ENCODE data around the gene NEK11.
A peak's percentile ranks its signal among the peaks of the same experiment; 100 is the strongest.
"Not testable (repeated sequence)": the region's sequence is repeated elsewhere in the genome, so short reads cannot be mapped to it uniquely, and the experiment has no call there.

Gene NEK11

DNA sequence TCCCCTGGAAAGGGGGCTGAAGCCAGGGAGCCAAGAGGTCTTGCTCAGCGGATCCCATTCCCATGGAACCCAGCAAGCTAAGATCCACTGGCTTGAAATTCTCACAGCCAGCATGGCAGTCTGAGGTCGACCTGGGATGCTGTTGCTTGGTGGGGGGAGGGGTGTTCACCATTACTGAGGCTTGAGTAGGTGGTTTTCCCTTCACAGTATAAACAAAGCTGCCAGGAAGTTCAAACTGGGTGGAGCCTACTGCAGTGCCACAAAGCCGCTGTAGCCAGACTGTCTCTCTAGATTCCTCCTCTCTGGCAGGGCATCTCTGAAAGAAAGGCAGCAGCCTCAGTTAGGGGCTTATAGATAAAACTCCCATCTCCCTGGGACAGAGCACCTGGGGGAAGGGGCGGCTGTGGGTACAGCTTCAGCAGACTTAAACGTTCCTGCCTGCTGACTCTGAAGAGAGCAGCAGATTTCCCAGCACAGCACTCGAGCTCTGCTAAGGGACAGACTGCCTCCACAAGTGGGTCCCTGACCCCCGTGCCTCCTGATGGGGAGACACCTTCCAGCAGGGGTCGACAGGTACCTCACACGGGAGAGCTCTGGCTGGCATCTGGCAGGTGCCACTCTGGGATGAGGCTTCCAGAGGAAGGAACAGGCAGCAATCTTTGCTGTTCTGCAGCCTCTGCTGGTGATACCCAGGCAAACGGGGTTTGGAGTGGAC, 15.8 kb downstream of the NEK11 start:
- not testable (repeated sequence) for DNase-seq

- DNase-seq, result no peak
Observed at GRCh38 chr3:131047582-131047981, 20.9 kb downstream of the NEK11 start.

DNA sequence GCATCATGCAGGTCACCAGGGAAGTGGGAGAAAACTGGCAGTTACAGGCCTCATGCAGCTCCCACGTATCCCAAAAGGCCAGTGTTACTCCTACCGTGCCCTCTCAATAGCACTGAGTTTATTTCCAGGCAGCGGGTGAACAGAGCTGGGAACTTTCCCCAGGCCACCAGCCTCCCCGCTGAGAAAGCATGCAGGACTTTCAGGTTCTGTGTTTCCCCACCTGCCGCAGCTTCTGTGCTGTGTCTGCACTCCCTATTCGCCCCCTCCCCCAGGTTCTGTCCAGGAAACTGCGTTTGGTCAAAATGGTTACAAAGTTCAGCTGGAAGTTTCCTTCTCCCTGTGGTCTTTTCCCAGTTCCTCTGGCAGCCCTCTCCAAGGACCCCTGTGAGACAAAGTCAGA, 21.4 kb downstream of the NEK11 start:
- DNase-seq, result no peak

DNA sequence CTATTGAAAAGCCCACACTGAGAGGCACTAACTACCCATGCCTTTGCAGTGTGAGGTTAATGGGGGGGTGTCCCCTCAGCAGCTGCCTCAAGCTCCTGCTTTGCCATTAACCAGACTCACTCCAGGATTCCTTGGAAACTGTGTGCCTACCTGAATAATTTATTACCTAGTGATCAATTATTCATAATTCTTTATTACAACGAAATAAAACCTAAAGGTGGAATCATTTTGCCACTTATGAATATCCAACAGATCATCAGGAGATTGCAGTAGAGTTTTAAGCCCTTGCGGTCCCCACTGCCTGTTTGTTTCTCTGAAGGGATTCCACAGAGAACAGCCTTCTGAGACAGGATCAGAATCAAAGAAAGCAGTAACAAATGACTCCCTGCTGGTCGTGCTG, 23.3 kb downstream of the NEK11 start:
- no peak for DNase-seq

DNA sequence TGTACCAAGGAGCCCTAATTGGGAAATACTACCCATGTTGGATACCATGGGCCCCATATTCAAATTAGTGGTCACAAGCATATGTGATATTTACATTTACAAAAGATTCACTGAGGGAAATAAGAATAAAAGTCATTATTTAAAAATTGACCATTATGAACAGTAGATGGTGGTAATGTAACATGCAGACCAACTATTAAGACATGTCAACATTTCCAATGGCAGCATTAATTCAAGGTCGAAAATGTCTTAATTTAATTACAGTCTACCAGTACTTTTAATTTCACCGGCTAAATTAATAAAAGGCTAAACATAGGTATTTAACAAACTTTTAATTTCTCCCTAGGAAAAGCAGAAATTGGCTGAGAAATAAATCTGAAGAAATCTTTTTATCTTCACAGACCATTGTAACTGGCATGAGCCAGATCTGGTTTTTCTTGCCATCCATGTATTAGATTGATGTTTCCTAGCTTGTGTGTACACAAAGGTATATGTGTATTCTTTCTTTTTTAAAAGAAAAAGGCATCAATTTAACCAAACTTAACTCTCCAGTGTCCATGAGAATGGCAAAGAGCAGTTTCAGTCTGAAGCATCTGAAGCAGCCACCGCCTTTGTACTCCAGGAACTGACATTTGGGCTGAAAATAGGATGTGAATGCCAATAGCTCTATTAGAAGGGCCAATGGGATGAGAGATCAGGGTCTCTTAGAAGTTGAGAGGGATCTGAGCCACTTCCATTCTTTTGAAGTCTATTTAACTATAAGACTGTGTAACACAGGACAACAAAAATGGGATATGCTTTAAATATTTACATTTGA, 26.6 kb downstream of the NEK11 start:
- DNase-seq, result peak; percentile 3

DNA sequence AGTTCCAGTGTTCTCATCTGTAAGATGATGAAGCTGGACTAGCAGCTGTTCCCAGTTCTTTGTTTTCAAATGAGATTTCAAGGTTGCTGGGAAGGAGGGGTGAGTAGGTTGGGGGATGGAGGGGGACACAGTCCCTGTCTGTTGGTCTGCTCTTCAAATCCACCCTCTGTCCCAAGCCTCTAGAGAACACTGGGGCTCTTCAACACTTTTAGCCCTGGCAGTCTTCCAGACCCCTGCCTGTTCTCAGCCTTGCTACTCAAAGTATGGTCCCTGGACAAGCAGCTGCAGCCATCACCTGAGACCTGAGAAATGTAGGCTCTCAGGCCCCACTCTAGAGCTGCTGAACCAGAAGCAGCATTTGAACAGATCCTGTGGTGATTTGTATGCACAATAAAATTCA, 41.3 kb downstream of the NEK11 start:
- no peak for DNase-seq

- DNase-seq, result no peak
Observed at GRCh38 chr3:131072099-131072559, 45.5 kb downstream of the NEK11 start.

- DNase-seq, result no peak
Observed at GRCh38 chr3:131072845-131073244, 46.2 kb downstream of the NEK11 start.

GRCh38 chr3:131075632-131076328, 49.1 kb downstream of the NEK11 start:
- DNase-seq, result no peak

GRCh38 chr3:131077904-131078303, 51.2 kb downstream of the NEK11 start:
- DNase-seq, result no peak

DNA sequence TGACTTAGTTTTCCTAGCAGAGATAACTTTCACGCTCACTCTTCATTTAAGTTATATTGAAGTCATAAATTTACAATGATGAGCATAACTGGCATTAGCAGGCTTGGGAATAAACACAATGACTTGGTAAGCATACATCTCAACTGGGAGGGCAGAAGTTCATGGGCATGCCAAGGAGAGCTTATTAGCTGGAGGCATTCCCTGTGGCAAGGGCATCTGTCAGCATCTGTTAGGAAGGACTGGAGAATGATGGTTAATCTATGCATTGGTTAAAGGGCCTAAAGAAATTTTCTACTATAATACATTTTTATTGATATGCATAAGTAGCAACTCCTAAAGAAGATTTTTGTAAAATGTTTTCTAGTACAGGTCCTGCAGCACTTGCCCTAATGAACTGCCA, 52.4 kb downstream of the NEK11 start:
- no peak for DNase-seq

- no peak for DNase-seq
Observed at GRCh38 chr3:131081224-131081623, 54.5 kb downstream of the NEK11 start.

DNA sequence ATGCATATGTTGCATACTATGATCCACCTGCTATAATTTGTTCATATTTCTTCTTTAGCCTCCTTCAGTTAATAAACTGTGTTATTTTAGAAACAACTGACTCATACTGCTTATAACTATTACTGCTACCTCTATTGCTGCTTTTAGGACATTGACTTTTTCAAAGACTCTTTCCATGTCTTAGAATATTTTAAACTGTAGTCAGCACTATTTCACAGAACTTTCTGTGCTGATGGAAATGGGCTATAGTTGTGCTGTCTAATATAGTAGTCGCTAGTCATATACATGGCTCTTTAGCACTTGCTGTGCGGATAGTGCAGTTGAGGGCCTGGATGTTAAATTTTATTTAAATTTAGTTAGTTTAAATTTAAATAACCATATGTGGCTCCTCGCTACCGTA, 55.6 kb downstream of the NEK11 start:
- DNase-seq, result no peak

GRCh38 chr3:131082871-131083863, 56.5 kb downstream of the NEK11 start:
- DNase-seq, result peak; percentile 51

- no peak for DNase-seq
Observed at GRCh38 chr3:131091768-131092167, 65.1 kb downstream of the NEK11 start.

DNA sequence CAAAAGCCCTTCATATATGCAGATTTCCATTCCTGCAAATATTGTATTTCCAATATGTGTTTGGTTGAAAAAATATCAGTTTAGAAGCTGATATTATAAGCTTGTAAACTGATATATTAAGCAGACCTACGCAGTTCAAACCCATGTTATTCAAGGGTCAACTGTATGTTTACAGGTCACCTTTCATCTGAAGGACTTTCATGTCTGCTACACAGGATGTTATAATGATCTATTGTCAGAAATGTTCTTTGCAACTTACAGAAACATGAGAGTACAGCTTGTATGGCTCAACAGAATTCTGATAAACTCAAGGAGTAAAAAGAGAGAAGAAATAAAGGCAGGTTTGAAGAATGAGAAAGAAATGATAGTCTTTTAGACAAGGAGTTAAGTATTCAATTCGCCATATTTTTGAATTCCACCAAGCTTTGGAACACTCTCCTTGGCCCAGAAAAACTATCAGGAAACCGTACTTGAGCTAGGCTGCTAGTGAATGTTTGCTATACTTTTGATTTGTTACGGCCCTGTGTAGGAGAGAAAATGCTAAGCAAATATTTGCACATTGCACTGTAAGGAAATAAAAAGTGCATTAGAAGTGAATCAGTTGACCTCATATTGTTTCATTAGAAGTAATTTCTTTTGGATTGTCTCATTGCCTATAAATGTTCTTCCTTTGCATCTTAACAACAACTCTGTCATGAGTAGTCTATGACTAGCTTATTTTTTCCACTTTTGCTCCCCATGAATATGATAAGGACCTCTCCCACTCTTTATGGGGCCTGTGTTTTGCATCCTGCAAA, 81.2 kb downstream of the NEK11 start:
- DNase-seq, result peak; percentile 50

GRCh38 chr3:131109156-131109555, 82.5 kb downstream of the NEK11 start:
- no peak for DNase-seq

GRCh38 chr3:131110087-131110486, 83.4 kb downstream of the NEK11 start:
- DNase-seq, result no peak

GRCh38 chr3:131114256-131114655, 87.6 kb downstream of the NEK11 start:
- no peak for DNase-seq

DNA sequence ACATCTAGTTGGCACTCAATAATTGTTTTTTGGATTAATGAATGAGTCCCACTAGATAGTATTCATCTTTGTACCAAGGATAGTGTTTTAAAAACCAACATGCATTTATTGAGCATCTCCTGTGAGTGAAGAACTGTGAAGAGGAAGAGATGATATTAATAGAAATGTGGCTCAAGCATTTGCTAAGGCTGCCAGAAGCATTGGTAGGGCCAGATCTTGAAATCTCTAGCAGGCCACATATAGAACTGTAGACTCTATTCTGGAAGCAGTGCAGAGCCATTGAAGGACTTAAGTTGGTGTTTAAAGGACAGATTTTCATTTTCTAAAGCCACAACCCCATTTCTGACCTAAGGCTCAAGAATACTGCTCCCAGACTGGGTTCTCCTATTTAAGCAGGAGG, 99.0 kb downstream of the NEK11 start:
- no peak for DNase-seq

GRCh38 chr3:131140891-131141290, 114.2 kb downstream of the NEK11 start:
- no peak for DNase-seq

GRCh38 chr3:131141770-131142169, 115.1 kb downstream of the NEK11 start:
- no peak for DNase-seq

All from DMS153 (cell line).